ENCODE measurements around the gene PAM. TPM values are rescaled to one million over a fixed set of nuclear protein-coding genes. Genes with fewer than 3 reads are reported as not detected.
"Not testable (repeated sequence)": the region's sequence is repeated elsewhere in the genome, so short reads cannot be mapped to it uniquely, and the experiment has no call there.

PAM gene
- total and polyA plus RNA-seq, 2 donors (not counting 3 experiments of a cell fraction or from before 2014, with no cell fraction given): 118 to 176 TPM

GRCh38 chr5:102773133-102773532, 18.0 kb downstream of the PAM start:
- DNase-seq (ENCODE audit: low read depth, low spot score) (no peak), FAIRE-seq (no peak)
- Histone ChIP-seq H3K9me1 (replicated peaks; ENCODE audit: control insufficient read depth, extremely low read depth, insufficient read depth, low read length) (no peaks in the 10 kb centered on the region), H4K20me1 (replicated peaks; ENCODE audit: control insufficient read depth, extremely low read depth, insufficient read depth, low read length) (no peaks in the 10 kb centered on the region), H3K9ac (replicated peaks; ENCODE audit: extremely low read depth, insufficient read depth, low read length) (no peak overlapping the region), H3K4me2 (ENCODE audit: insufficient read depth, low read length) (no peak overlapping the region), H3K79me2 (ENCODE audit: control insufficient read depth, insufficient read depth, low read length) (peaks cover 39% of the 10 kb centered on the region), H3K27me3 (ENCODE audit: control insufficient read depth in 2 of 2, insufficient read depth in 2 of 2, low read length in 2 of 2) (no peaks in the 10 kb centered on the region), H3K4me3 (replicated peaks in 1 of 3; ENCODE audit: insufficient read depth in 1 of 3, low read depth in 1 of 3, low read length in 3 of 3) (no peak overlapping the region), H3K36me3 (ENCODE audit: control insufficient read depth in 2 of 2, extremely low read depth in 1 of 2, insufficient read depth in 2 of 2, low read length in 2 of 2) (no peaks in the 10 kb centered on the region), H3K9me3 (replicated peaks; ENCODE audit: control insufficient read depth, insufficient read depth, low read length) (no peaks in the 10 kb centered on the region), H3K27ac (ENCODE audit: insufficient read depth, low read depth, low read length) (no peak overlapping the region), H2AFZ (ENCODE audit: low read depth, low read length) (no peak overlapping the region), H3K4me1 (ENCODE audit: control insufficient read depth, extremely low read depth, insufficient read depth, low read length) (peaks cover 26% of the 10 kb centered on the region)
- BruUV-seq (replicated peaks): no TSS peak
- dilution Hi-C loops (cut with MboI; ENCODE audit: extremely low pct_ligation_motif_present, low sequenced_read_pairs): no loop called here
- TF ChIP-seq MAX (IDR thresholded peaks at IDR 0.05; ENCODE audit: insufficient read depth, insufficient read length): no peak
- no peak for TF ChIP-seq MYC (IDR thresholded peaks at IDR 0.05; ENCODE audit: low read depth, low read length)
- TF ChIP-seq JUN (IDR thresholded peaks at IDR 0.05; ENCODE audit: borderline replicate concordance, insufficient read depth, insufficient read length, low read depth): no peak
- no peak for TF ChIP-seq POLR2A (IDR thresholded peaks at IDR 0.05; ENCODE audit: low read depth, low read length)
- TF ChIP-seq, protein P1, sequence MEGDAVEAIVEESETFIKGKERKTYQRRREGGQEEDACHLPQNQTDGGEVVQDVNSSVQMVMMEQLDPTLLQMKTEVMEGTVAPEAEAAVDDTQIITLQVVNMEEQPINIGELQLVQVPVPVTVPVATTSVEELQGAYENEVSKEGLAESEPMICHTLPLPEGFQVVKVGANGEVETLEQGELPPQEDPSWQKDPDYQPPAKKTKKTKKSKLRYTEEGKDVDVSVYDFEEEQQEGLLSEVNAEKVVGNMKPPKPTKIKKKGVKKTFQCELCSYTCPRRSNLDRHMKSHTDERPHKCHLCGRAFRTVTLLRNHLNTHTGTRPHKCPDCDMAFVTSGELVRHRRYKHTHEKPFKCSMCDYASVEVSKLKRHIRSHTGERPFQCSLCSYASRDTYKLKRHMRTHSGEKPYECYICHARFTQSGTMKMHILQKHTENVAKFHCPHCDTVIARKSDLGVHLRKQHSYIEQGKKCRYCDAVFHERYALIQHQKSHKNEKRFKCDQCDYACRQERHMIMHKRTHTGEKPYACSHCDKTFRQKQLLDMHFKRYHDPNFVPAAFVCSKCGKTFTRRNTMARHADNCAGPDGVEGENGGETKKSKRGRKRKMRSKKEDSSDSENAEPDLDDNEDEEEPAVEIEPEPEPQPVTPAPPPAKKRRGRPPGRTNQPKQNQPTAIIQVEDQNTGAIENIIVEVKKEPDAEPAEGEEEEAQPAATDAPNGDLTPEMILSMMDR (IDR thresholded peaks at IDR 0.05; ENCODE audit: extremely low read depth in 1 of 2, insufficient read depth in 1 of 2, low read depth in 1 of 2, low read length in 2 of 2): no peak
- TF ChIP-seq FOS (IDR thresholded peaks at IDR 0.05; ENCODE audit: borderline replicate concordance, insufficient read depth, low read length): no peak
- no peak for TF ChIP-seq GATA2 (IDR thresholded peaks at IDR 0.05; ENCODE audit: insufficient read depth, insufficient read length, low read depth, low read length)
- TF ChIP-seq POLR2AphosphoS5 (IDR thresholded peaks at IDR 0.05; ENCODE audit: insufficient read depth, low read depth, low read length): no peak
- TF ChIP-seq EZH2 (IDR thresholded peaks at IDR 0.05; ENCODE audit: borderline replicate concordance, low read depth, low read length, severe bottlenecking): no peak
- ChIA-PET POLR2A (no interaction called here), CTCF (interaction anchor here (1.7 kb wide), 1 partner anchor 8 kb away, joined by 8 read pairs; no protein-coding TSS in a partner anchor)
- intact Hi-C loops (cut with micrococcal nuclease): loop anchor here (5.0 kb wide), 2 partner anchors 56 to 349 kb away; partner anchors contain the start of genes GIN1 and PPIP5K2

DNA sequence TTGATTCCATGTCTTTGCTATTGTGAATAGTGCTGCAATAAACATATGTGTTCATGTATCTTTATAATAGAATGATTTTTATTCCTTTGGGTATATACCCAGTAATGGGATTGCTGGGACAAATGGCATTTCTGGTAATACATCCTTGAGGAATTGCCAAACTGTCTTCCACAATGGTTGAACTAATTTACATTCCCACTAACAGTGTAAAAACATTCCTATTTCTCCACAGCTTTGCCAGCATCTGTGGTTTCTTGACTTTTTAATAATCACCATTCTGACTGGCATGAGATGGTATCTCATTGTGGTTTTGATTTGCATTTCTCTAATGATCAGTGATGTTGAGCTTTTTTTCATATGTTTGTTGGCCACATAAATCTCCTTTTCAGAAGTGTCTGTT, 20.7 kb downstream of the PAM start:
- H3K9me3 ChIP-seq (replicated peaks; ENCODE audit: control insufficient read depth, insufficient read depth, low read length); H3K4me2 ChIP-seq (ENCODE audit: insufficient read depth, low read length); CTCF ChIA-PET; intact Hi-C loops (cut with micrococcal nuclease); H3K27me3 ChIP-seq (ENCODE audit: control insufficient read depth in 2 of 2, insufficient read depth in 2 of 2, low read length in 2 of 2); DNase-seq (ENCODE audit: low read depth, low spot score); H2AFZ ChIP-seq (ENCODE audit: low read depth, low read length); H4K20me1 ChIP-seq (replicated peaks; ENCODE audit: control insufficient read depth, extremely low read depth, insufficient read depth, low read length); dilution Hi-C loops (cut with MboI; ENCODE audit: extremely low pct_ligation_motif_present, low sequenced_read_pairs); H3K9me1 ChIP-seq (replicated peaks; ENCODE audit: control insufficient read depth, extremely low read depth, insufficient read depth, low read length); H3K4me3 ChIP-seq (replicated peaks in 1 of 3; ENCODE audit: insufficient read depth in 1 of 3, low read depth in 1 of 3, low read length in 3 of 3); H3K27ac ChIP-seq (ENCODE audit: insufficient read depth, low read depth, low read length); POLR2A ChIA-PET; H3K36me3 ChIP-seq (ENCODE audit: control insufficient read depth in 2 of 2, extremely low read depth in 1 of 2, insufficient read depth in 2 of 2, low read length in 2 of 2); H3K9ac ChIP-seq (replicated peaks; ENCODE audit: extremely low read depth, insufficient read depth, low read length); BruUV-seq (replicated peaks); FAIRE-seq: not testable (repeated sequence)
- Histone ChIP-seq H3K79me2 (ENCODE audit: control insufficient read depth, insufficient read depth, low read length) (peaks cover 26% of the 10 kb centered on the region), H3K4me1 (ENCODE audit: control insufficient read depth, extremely low read depth, insufficient read depth, low read length) (peaks cover 30% of the 10 kb centered on the region)
